SU-DHL-6 (cell line): Measurements from ENCODE around the gene OTOF.

Experiments used
- H2AFZ ChIP-seq: fragments of 200-600 bp; sonication (generic); 2 replicates; pipeline ENCODE4 v1.6.1; 2014; ENCODE audit warnings: low read depth, mild to moderate bottlenecking, moderate library complexity, mixed read lengths, antibody characterized with exemption, low read length; ENCODE audit not compliant: severe bottlenecking
- H3F3A ChIP-seq: fragments of 200-600 bp; shearing (Covaris generic); 2 replicates; pipeline ENCODE4 v1.6.0; 2016; ENCODE audit warnings: antibody characterized with exemption, mild to moderate bottlenecking; ENCODE audit not compliant: insufficient read depth
- H3K27ac ChIP-seq: fragments of 200-600 bp; sonication (generic); 2 replicates; pipeline ENCODE4 v1.5.1; 2016; ENCODE audit warnings: low read depth, mild to moderate bottlenecking, low read length, moderate library complexity, mixed read lengths
- H3K27me3 ChIP-seq: fragments of 200-600 bp; sonication (generic), shearing (Covaris generic); 2 replicates; pipeline ENCODE4 v1.6.0; 2014; ENCODE audit warnings: mild to moderate bottlenecking, low read length
- H3K36me3 ChIP-seq: fragments of 200-600 bp; sonication (generic); 2 replicates; pipeline ENCODE4 v1.6.1; 2014; ENCODE audit warnings: mild to moderate bottlenecking, low read length, mixed read lengths
- H3K4me2 ChIP-seq: fragments of 300-600, 200-600 bp; shearing (Covaris generic), sonication (generic); 2 replicates; pipeline ENCODE4 v1.6.0; 2014; ENCODE audit warnings: low read length, low read depth, mild to moderate bottlenecking; ENCODE audit not compliant: poor library complexity, severe bottlenecking
- H3K4me3 ChIP-seq: fragments of 200-600 bp; sonication (generic); 2 replicates; pipeline ENCODE4 v1.5.1; 2014; ENCODE audit warnings: antibody characterized with exemption, low read length, mild to moderate bottlenecking, mixed read lengths; ENCODE audit not compliant: insufficient read depth, poor library complexity, severe bottlenecking
- H3K79me2 ChIP-seq: fragments of 200-600 bp; sonication (generic); 2 replicates; pipeline ENCODE4 v1.6.1; 2014; ENCODE audit warnings: mild to moderate bottlenecking, low read length, moderate library complexity; ENCODE audit not compliant: insufficient read depth
- H3K9ac ChIP-seq: fragments of 200-600 bp; sonication (generic); 2 replicates; pipeline ENCODE4 v1.7.0; 2014; ENCODE audit warnings: mild to moderate bottlenecking, low read length
- H3K9me2 ChIP-seq: fragments of 200-600 bp; sonication (generic); replicated peaks from 2 replicates; pipeline ENCODE4 v1.6.1; 2014; ENCODE audit warnings: low read length; ENCODE audit not compliant: insufficient read depth
- H3K9me3 ChIP-seq: fragments of 200-600 bp; sonication (generic); 2 replicates; pipeline ENCODE4 v1.6.1; 2014; ENCODE audit warnings: low read length, mixed read lengths; ENCODE audit not compliant: insufficient read depth
- H4K20me1 ChIP-seq: fragments of 200-600 bp; sonication (generic); 2 replicates; pipeline ENCODE4 v1.6.1; 2014; ENCODE audit warnings: low read depth, mild to moderate bottlenecking, antibody characterized with exemption, low read length, moderate library complexity, mixed read lengths
- CTCF ChIP-seq: fragments of 200-600 bp; sonication (generic); IDR thresholded peaks from one replicate; pipeline ENCODE4 v1.5.1; 2017; ENCODE audit warnings: antibody characterized with exemption, mild to moderate bottlenecking, low read length, moderate library complexity; ENCODE audit not compliant: insufficient read depth, poor library complexity, severe bottlenecking
- EZH2phosphoT487 ChIP-seq: fragments of 200-600 bp; sonication (generic), shearing (Covaris generic); conservative IDR thresholded peaks from 2 replicates; pipeline ENCODE4 v1.6.1; 2018; ENCODE audit warnings: mild to moderate bottlenecking, antibody characterized with exemption, low read length, moderate library complexity, mixed read lengths

Gene OTOF

GRCh38 chr2:26450031-26450635 lies 27.8 kb downstream of the OTOF start:
- H2AFZ ChIP-seq, result no peak overlapping the region
- TF ChIP-seq EZH2phosphoT487 (no peak), CTCF (no peak)
- H3K4me3 ChIP-seq, result no peak overlapping the region

GRCh38 chr2:26449278-26450030 lies 28.5 kb downstream of the OTOF start:
- Histone ChIP-seq H2AFZ (no peak overlapping the region), H3K79me2 (no peaks in the 10 kb centered on the region), H3K9me3 (no peaks in the 10 kb centered on the region), H3K27ac (no peak overlapping the region), H3K4me3 (no peak overlapping the region), H3K36me3 (no peaks in the 10 kb centered on the region), H3F3A (no peaks in the 10 kb centered on the region), H3K4me2 (no peak overlapping the region), H3K9ac (no peak overlapping the region), H3K9me2 (no peaks in the 10 kb centered on the region), H4K20me1 (no peaks in the 10 kb centered on the region), H3K27me3 (no peaks in the 10 kb centered on the region; the same call in 1 of the 2 replicates)
- TF ChIP-seq EZH2phosphoT487, result no peak
- no peak for TF ChIP-seq CTCF

More at GRCh38 chr2:26450031-26450635, 27.8 kb downstream of the OTOF start:
- Histone ChIP-seq H3K9ac (no peak overlapping the region), H3K27ac (no peak overlapping the region), H3K9me2 (no peaks in the 10 kb centered on the region), H3K79me2 (no peaks in the 10 kb centered on the region), H3K27me3 (no peaks in the 10 kb centered on the region; the same call in 1 of the 2 replicates), H4K20me1 (no peaks in the 10 kb centered on the region), H3F3A (no peaks in the 10 kb centered on the region), H3K4me2 (no peak overlapping the region), H3K36me3 (no peaks in the 10 kb centered on the region), H3K9me3 (no peaks in the 10 kb centered on the region)

GRCh38 chr2:26448651-26449050 lies 29.3 kb downstream of the OTOF start:
- H2AFZ ChIP-seq, result no peak overlapping the region
- no peaks in the 10 kb centered on the region for H3K79me2 ChIP-seq
- no peaks in the 10 kb centered on the region for H3K9me2 ChIP-seq
- no peak overlapping the region for H3K4me3 ChIP-seq
- no peaks in the 10 kb centered on the region for H3K36me3 ChIP-seq
- TF ChIP-seq CTCF (no peak), EZH2phosphoT487 (no peak)
- H3K9me3 ChIP-seq, result no peaks in the 10 kb centered on the region
- H4K20me1 ChIP-seq, result no peaks in the 10 kb centered on the region
- H3K27ac ChIP-seq, result no peak overlapping the region
- no peaks in the 10 kb centered on the region; the same call in 1 of the 2 replicates for H3K27me3 ChIP-seq
- no peak overlapping the region for H3K9ac ChIP-seq
- H3K4me2 ChIP-seq, result no peak overlapping the region
- H3F3A ChIP-seq, result no peaks in the 10 kb centered on the region
